GM21515 (cell line): ENCODE results near the gene SIX3.

Experiments
- ATAC-seq: cut with Tn5 transposase; IDR thresholded peaks from one replicate; pipeline ENCODE4 v1.9.1; 2021; ENCODE audit not compliant: unreplicated experiment

Gene SIX3

GRCh38 chr2:44930274-44931197, 11.0 kb upstream of the SIX3 start:
- ATAC-seq = no peak

DNA sequence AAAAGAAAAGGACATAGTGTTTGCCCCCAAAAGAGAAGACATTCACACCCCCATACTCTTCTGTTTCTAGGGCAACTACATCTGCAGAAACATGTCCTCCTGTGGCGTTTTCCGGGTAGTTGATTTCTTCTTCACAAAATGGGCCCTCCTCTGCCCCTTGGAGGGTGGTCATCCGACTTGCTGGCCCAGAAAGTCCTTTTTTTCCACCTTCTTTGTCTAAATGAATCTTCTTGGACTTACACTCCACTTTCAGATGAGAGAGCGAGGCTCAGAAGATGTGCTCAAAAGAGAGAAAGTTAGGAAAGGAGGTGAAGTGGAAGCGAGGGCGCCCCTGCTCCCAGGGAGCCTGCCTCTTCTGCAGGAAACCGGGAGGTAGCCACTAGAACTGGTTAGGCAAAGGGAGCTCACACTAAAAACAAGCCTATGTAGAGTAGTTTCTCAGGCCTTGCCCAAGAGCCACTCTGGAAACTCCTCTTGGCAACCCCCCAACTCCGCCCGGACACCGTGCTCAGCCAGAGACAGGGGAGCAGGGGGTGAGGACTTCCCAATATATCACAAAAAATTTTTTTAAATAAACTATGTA, 10.2 kb upstream of the SIX3 start:
- ATAC-seq = no peak

DNA sequence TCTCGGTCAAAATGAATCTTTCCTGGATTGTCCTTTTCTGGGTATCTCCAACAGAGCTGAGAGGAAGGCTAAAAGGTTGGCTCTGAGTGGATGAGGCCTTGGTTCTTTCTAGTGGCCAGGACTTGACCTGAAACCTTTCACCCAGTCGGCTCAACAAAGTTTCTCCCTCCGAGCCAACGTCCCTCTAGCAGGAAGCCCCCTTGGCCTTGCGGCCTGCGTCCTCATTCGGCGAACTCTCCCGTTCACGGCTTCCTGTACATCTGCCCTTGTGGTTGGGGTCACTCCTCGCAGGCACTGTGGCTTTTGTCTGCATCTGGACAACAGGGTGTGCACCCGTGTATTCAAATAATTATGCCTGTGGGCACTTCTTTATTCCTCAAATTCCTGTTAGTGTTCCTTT, 9.4 kb upstream of the SIX3 start:
- ATAC-seq = no peak

DNA sequence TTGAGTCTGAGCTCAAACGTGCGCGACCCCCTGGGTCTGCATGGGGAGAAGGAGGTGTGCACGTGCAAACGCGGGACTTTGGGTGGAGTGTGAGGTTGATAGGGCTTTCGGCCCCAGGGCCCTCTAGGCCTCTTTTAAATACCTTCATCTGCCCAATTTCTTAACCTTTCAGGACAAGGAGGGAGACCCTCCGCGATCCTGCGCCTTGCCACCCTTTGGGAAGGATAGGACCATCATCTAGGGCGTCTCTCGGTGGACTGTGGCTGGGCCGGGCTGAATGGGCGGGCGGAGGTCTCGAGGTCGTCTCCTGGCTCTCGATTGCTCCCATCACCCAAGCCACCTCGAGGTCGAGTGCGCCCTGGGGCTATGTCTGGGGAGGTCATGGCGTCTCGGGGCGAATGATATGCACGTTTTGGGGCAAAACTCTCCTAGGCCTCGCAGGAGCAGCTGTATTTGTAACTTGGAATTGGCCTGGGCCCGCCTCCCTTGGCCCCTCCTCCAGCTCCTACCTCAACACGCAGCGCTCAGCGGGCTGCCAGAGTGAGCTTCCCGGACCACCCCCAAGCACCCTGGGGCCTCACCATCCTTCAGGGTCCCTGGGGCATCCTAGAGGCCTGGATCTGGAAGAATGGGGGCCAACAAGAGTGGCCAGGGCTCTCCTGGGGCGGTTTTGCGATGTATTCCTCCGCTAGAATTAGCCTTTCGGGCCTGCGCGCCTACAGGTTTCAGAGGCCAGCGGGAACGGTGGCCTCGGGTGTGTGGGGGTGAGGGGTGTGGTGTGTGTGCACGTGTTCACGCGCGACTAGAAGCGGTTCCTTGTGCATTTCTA, 8.7 kb upstream of the SIX3 start:
- ATAC-seq = no peak

DNA sequence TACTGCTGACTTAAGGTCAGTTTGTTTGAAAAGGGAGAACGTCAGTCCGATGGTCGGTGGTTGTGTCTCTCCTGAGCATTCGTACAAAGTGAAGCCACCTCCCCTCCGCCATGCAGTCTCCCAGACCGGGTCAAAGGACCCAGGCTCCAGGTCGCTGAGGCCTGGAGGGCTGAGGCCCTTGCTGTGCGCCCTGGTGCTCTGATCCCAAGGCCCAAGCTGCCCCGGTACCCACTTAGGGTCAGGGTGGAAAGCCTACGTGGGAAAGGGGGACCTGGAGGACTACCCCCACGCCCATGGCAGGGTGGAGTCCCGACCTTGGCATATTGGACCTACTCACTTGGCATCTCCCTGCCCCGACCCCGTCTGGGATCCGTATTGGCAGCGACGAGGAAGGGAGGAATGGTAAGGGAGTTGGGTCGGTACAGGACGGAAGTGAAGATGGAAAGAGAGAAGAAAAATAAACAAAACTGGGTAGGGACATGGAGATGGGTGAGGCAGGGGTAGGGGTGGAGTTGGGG, 8.0 kb upstream of the SIX3 start:
- no peak for ATAC-seq

GRCh38 chr2:44934038-44934982, 7.2 kb upstream of the SIX3 start:
- ATAC-seq = no peak

- ATAC-seq = no peak
Measured at GRCh38 chr2:44934983-44935728, 6.3 kb upstream of the SIX3 start.

- no peak for ATAC-seq
Measured at GRCh38 chr2:44935729-44936098, 5.8 kb upstream of the SIX3 start.

DNA sequence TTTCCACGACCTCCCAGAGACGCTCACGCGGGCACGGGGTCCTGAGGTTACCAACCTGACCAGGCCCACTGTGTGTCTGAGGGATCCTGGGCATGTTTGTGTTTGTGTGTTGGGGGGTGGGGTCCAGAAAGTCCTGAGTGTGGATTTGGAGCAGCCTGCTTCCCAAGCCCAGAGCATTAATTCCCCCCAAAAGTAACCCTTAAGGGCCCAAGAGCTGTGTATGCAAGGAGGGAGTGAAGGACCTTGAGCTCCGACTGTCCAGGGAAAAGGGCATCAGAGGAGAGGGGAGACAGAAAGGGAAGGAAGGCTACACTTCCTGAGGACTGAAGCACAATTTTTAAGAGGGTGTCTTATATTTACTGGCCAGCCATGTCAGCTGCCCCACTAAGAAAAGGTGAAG, 5.2 kb upstream of the SIX3 start:
- no peak for ATAC-seq

- no peak for ATAC-seq
Measured at GRCh38 chr2:44936715-44937687, 4.5 kb upstream of the SIX3 start.

- ATAC-seq = no peak
Measured at GRCh38 chr2:44937688-44938240, 3.7 kb upstream of the SIX3 start.

DNA sequence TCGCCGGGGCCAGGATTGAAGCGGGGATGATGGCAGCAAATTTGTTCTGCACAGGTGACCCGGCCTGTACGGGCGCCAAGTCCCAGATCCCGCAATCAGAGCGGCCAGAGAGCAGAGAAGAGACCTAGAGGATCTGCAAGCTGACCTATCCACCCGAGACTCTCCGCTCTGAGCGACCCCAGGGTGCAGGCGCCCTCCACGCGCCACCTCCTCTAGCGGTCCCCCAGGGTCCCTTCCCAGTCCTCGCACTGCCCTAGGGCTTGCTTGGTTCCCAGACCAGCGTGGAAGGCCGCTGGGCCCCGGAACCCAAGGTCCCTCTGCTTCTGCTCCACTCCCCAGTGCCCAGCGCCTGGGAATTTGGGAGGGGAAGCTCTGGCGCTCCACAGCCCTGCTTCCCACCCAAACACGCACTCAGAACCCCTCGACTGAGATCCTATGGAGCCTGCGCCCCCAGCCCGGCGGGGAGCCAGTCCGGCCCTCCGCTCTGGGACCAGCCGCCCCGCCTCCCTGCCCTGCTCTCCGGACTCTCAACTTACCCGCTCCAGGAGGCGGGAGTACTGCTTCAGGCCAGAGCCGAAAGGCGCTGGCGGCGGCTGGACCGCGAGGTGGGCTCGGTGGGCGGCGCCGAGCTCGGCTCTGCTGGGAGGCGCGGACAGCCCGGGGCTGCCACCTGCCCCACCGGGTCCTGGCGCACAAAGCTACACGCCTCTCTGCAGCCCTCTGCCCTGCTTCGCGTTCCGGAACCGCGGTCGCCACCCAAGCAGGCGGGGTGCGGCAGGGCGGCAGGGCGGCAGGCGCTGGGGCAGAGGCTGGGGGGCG, 3.0 kb upstream of the SIX3 start:
- ATAC-seq = no peak

DNA sequence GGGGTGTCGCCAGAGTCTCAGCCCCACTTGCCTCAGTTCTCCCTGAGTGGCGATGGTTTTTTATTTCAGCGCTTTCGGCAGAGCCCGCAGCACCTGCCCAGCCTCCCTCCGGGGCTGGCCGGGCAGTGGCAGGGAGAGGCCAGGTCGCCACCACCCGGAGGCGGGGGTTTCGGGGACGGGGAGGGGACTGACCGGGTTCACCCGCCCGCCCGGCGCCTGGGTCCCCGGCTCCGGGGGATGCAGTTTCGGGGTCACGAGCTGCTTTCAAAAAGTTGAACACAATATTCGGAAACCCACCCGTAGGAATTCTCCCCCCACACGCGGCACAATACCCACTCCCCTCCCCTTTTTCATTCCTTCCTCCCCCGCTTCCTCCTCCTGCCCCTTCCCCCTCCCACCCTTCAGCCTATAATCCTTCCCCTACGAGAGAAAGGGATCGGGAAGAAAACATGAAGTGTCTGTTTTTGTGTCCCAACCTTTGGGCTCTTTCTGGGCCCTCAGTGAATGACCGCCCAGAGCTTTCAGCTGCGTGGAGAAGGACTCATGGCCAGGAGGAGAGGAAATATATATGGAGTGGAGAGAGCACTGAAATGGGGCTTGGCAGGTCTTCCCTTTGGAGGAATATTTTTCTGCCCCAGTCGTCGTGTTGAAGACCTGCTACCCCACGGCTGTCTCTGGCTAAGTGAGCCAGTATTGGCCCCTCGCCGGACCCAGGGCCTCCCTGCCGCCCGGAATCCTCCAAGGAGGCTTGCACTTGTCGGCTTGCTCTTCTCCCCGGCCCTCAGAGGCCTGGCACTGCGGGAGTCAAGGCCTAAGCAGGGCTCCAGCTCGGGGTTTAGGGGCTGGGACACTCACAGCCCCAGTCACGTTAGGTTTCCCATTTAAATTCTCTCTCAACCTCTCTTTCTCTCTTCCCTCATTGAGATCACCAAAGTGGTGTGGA, 2.1 kb upstream of the SIX3 start:
- ATAC-seq = no peak

DNA sequence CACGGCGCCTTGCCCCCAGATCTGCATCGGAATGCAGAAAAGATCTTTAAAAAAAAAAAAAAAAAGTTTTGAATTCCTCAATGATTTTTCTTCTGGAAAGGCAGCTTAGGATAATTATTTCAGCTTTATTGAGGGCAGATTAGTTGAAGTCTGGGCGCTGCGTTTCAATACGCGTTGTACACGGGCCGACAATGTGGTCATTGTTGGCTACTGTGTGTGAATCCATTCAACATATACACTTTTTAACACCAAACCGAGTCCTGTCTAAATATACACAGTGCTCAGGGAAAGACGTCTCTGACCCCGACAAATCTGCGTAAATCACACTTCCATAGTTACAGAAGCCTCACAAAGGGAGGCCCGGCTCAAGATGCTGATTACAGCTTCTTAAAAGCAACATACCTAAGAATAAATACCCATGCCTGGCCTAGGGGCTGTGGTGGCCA, 1.4 kb upstream of the SIX3 start:
- ATAC-seq = no peak

DNA sequence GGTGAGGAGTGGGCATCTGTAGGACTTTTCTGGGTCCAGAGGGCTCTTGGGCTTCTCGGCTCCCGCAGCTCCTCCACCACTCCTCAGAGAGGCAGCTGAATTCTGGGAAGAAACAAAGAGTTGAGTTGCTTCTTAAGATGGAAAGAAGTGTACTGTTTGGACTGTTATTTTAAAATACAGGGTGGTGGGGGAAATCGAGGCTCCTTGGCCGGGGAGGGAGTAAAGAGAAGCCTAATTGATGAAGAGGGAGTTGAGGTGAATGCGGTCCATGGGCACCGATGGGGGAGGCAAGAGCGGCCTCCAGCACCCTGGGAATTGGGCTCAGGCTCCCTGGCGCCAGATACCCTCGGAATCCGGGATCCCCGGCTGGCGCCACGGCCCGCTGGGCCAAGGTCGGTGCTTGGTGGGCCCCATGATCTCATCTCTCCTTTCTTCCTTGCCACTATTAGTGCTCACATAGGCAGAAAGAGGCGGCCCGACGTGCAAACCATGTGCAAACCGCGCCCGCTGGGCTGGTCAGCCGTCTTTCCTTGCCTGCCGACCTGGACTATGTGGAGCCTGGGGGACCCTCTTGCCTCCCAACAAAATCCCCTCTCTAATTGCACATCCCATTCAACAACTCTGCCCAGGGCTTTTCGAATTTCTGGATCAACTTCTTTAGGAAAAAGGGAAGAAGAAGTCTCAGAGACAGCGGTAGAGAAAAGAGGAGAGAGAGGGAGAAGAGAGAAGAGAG, 604 bp upstream of the SIX3 start:
- no peak for ATAC-seq
